ENCODE measurements around the gene RAC2. TPM values are rescaled to one million over a fixed set of nuclear protein-coding genes. Genes with fewer than 3 reads are reported as not detected.
"Not testable (repeated sequence)": the region's sequence is repeated elsewhere in the genome, so short reads cannot be mapped to it uniquely, and the experiment has no call there.

The RAC2 gene
- total RNA-seq, 1 donor from 2014 or later: 107 TPM

DNA sequence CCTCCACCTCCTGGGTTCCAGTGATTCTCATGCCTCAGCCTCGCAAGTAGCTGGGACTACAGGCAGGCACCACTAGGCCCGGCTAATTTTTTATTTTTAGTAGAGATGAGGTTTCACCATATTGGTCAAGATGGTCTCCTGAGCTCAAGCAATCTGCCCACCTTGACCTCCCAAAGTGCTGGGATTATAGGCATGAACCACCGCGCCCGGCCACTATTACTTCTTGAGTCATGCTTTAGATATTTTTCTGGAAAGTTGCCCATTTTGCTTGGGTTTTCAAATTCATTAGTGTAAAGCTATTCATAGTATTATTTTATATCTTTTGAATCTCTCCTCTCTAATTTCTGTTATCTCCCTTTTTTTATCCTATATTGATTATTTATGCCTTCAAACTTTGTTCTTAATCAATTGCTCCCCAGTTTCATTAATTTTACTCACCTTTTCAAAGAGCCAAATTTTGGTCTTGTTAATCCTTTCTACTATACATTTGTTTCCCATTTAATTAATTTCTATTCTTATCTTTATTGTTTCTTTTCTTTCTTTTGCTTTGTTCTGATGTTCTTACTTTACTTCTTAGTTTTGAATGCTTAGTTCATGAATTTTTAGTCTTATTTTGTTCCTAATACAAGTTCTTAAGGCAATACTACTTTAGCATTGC lies 10.3 kb upstream of the RAC2 start:
- Histone ChIP-seq H3K27me3 (peaks cover 28% of the 10 kb centered on the region), H3K9me3 (no peaks in the 10 kb centered on the region), H3K4me1 (no peaks in the 10 kb centered on the region), H3K4me3 (no peak overlapping the region), H3K27ac (no peak overlapping the region), H3K36me3 (no peaks in the 10 kb centered on the region)
- TF ChIP-seq, protein P1, sequence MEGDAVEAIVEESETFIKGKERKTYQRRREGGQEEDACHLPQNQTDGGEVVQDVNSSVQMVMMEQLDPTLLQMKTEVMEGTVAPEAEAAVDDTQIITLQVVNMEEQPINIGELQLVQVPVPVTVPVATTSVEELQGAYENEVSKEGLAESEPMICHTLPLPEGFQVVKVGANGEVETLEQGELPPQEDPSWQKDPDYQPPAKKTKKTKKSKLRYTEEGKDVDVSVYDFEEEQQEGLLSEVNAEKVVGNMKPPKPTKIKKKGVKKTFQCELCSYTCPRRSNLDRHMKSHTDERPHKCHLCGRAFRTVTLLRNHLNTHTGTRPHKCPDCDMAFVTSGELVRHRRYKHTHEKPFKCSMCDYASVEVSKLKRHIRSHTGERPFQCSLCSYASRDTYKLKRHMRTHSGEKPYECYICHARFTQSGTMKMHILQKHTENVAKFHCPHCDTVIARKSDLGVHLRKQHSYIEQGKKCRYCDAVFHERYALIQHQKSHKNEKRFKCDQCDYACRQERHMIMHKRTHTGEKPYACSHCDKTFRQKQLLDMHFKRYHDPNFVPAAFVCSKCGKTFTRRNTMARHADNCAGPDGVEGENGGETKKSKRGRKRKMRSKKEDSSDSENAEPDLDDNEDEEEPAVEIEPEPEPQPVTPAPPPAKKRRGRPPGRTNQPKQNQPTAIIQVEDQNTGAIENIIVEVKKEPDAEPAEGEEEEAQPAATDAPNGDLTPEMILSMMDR (IDR thresholded peaks at IDR 0.05): no peak
- ATAC-seq (no peak), DNase-seq (peak; percentile 5)
- intact Hi-C loops (cut with DNase I): no loop called here

DNA sequence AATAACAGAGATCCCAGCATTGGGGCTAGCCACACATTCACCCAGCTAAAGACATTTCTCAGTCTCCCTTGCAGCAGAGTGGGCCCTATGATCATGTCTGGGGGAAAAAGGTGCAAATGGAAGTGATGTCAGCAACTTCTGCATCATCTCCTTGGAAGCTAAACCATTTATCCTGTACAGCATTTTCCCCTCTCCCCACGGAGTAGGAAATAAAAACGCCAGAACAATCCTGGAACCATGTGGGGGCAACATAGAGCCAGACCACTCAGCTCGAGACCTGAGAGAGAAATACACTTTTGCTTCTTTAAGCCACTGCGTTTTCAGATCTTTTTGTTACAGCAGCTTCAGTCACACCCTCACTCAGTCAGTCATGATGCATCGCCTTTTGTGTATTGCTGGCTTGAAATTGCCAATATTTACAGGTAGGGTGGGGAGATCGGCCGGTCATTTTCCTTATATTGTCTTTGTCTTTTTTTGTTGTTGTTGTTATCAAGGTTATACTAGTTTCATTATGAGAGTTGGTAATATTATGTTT lies 9.1 kb upstream of the RAC2 start:
- no peak overlapping the region for H3K4me3 ChIP-seq
- ATAC-seq: no peak
- H3K27me3 ChIP-seq: peaks cover 20% of the 10 kb centered on the region
- no peak for DNase-seq
- no peak overlapping the region for H3K27ac ChIP-seq
- TF ChIP-seq, protein P1 (IDR thresholded peaks at IDR 0.05): no peak
- intact Hi-C loops (cut with DNase I): no loop called here
- H3K4me1 ChIP-seq: no peaks in the 10 kb centered on the region
- no peaks in the 10 kb centered on the region for H3K9me3 ChIP-seq
- no peaks in the 10 kb centered on the region for H3K36me3 ChIP-seq

DNA sequence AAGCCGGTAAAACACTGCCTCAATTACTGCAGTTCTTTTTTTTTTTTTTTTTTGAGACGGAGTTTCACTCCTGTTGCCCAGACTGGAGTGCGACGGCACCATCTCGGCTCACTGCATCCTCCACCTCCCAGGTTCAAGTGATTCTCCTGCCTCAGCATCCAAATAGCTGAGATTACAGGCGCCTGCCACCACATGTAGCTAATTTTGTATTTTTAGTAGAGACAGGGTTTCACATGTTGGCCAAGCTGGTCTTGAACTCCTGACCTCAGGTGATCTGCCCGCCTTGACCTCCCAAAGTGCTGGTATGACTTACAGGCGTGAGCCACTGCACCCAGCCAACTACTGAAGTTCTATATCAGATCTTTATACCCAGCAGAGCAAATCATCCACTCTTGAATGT lies 7.8 kb upstream of the RAC2 start:
- H3K9me3 ChIP-seq; H3K4me3 ChIP-seq; intact Hi-C loops (cut with DNase I); H3K27ac ChIP-seq; H3K36me3 ChIP-seq; ATAC-seq; H3K4me1 ChIP-seq: not testable (repeated sequence)
- peaks cover 18% of the 10 kb centered on the region for H3K27me3 ChIP-seq
- DNase-seq: peak; percentile 23

DNA sequence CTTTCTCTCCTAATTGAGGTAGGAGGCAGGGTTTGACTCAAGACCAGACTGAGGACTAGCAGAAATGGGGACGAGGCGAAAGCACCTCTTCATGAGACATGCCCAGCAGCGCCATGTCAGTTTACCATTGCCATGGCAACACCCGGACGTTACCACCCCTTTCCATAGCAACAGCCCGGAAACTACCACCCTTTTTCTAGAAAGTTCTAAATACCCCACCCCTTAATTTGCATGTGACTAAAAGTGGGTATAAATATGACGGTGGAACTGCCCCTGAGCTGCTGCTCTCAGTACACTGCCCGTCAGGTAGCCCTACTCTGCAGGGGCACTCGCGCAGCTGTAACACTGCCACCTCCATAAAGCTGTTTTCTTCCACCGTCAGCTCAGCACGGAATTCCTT lies 5.9 kb upstream of the RAC2 start:
- DNase-seq (peak; percentile 6), ATAC-seq (no peak)
- Histone ChIP-seq H3K4me3 (no peak overlapping the region), H3K9me3 (no peaks in the 10 kb centered on the region), H3K27me3 (peaks cover 2% of the 10 kb centered on the region), H3K36me3 (no peaks in the 10 kb centered on the region), H3K27ac (no peak overlapping the region), H3K4me1 (peaks cover 2% of the 10 kb centered on the region)
- TF ChIP-seq, protein P1 (IDR thresholded peaks at IDR 0.05): no peak
- intact Hi-C loops (cut with DNase I): no loop called here

DNA sequence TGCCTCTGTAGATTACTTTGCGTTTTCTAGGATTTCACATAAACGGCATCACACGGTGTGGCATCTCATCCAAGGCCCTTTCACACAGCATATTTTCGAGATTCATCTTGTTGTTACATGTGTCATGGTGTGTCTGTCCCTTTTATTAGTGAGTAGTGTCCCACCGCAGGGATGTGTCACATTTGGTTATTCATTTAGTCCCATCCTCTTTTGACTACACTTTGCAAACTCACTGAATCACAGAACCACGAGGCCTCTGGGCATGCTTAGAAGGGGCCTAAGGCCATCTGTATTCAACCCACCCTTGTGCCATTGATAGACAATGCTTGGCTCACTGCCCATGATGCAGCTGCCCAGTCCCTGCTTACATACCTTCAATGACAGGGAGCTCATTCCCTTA lies 4.2 kb upstream of the RAC2 start:
- Histone ChIP-seq H3K36me3 (no peaks in the 10 kb centered on the region), H3K27ac (no peak overlapping the region), H3K27me3 (no peaks in the 10 kb centered on the region), H3K9me3 (no peaks in the 10 kb centered on the region), H3K4me1 (peaks cover 6% of the 10 kb centered on the region), H3K4me3 (no peak overlapping the region)
- ATAC-seq: no peak
- intact Hi-C loops (cut with DNase I): no loop called here
- peak; percentile 6 for DNase-seq
- TF ChIP-seq, protein P1 (IDR thresholded peaks at IDR 0.05): no peak

DNA sequence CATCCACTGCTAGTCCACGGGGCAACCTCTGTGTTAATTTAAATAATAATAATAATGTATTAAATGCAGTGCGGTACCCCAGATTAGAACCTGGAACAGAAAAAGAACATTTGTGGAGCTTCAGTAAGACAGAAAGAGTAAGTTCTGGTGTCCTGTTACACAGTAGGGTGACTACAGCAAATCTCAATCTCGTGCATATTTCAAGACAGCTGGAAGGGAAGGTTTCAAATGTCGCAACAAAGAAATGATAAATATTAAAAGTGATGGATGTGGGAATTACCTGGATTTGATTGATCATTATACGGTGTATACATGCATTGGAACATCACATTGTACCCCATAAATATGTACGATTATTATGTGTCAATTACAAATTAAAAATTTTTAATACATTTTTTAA lies 1.7 kb upstream of the RAC2 start:
- Histone ChIP-seq H3K4me1 (peaks cover 6% of the 10 kb centered on the region), H3K9me3 (no peaks in the 10 kb centered on the region), H3K36me3 (no peaks in the 10 kb centered on the region), H3K27ac (peak overlapping the region; percentile 73), H3K27me3 (peaks cover 11% of the 10 kb centered on the region), H3K4me3 (no peak overlapping the region)
- TF ChIP-seq, protein P1 (IDR thresholded peaks at IDR 0.05): no peak
- intact Hi-C loops (cut with DNase I): no loop called here
- ATAC-seq: no peak
- DNase-seq: no peak

Data from upper lobe of right lung (tissue), 1 donor.